ENCODE results near the gene PRDM7.

The PRDM7 gene

DNA sequence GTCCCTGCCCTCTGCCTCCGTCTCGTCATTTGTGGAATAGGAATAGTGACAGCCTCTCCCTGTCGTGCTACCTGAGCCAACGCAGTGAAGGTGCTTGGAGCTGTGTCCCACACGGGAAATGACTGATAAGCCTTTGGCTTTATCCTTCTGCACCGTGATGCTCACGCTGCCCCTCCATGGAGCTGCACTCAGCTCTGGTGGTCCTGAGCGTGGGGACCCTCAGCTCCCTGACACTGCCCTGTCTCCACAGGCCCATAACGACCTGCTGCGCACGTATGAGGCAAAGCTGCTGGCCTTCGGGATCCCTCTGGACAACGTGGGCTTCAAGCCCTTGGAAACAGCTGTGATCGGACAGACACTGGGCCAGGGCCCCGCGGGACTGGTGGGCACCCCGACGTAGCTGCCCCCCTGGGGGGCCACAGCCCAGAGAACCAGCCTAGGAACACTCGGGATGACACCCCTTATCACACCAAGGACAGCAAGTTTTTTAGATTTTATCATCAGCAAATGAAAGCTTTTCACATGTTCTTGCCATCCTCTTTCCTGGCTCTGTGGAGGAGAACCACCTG, 34.1 kb downstream of the PRDM7 start:
- in situ Hi-C loops (cut with MboI; ENCODE audit: low pct_unique_long_range_greater_than_20kb, low sequenced_read_pairs): no loop called here
- DNase-seq: no peak

DNA sequence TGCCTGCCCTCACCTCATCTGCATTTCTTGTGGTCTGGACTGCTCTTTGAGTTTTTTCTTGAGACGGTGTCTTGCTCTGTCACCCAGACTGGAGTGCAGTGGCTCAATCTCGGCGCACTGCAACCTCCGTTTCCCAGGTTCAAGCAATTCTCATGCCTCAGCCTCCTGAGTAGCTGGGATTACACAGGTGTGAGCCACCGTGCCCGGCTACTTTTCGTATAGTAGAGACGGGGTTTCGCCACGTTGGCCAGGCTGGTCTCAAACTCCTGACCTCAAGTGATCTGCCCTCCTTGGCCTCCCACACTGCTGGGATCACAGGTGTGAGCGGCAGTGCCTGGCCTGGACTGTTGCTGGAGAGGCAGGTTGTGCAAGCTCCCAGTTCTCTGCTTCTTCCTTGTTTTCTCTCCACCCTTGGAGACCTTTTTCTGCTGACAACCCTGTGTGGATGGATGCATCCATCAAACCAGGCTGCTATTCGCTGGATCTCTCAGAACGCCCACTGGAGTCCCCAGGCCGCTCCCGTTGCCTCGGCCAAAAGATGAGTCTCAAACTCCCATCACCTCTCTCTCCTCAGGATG, 35.1 kb downstream of the PRDM7 start:
- in situ Hi-C loops (cut with MboI; ENCODE audit: low pct_unique_long_range_greater_than_20kb, low sequenced_read_pairs): no loop called here
- no peak for DNase-seq

GRCh38 chr16:90040152-90041023, 36.7 kb downstream of the PRDM7 start:
- in situ Hi-C loops (cut with MboI; ENCODE audit: low pct_unique_long_range_greater_than_20kb, low sequenced_read_pairs): no loop called here
- no peak for DNase-seq

DNA sequence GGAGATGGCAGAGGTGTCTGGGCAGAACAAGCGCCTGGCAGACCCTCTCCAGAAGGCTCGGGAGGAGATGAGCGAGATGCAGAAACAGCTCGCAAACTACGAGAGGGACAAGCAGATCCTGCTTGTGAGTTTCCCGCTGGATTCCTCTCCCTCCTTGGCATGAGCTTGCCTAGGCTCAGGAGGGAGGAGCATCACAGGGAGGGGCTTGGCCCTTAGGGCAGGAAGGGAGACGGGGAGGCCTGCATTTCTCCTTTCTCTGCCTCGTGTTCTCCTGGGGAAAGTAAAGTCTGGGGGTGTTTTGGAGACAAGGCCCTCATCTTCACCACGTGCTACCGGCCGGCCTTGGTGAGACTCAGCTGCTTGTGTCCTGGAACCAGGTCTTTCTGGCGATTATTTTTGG, 39.9 kb downstream of the PRDM7 start:
- in situ Hi-C loops (cut with MboI; ENCODE audit: low pct_unique_long_range_greater_than_20kb, low sequenced_read_pairs): no loop called here
- no peak for DNase-seq

- no peak for DNase-seq
- in situ Hi-C loops (cut with MboI; ENCODE audit: low pct_unique_long_range_greater_than_20kb, low sequenced_read_pairs): no loop called here
Measured at GRCh38 chr16:90035902-90036301, 41.2 kb downstream of the PRDM7 start.

GRCh38 chr16:90034504-90034903, 42.6 kb downstream of the PRDM7 start:
- in situ Hi-C loops (cut with MboI; ENCODE audit: low pct_unique_long_range_greater_than_20kb, low sequenced_read_pairs): no loop called here
- no peak for DNase-seq

DNA sequence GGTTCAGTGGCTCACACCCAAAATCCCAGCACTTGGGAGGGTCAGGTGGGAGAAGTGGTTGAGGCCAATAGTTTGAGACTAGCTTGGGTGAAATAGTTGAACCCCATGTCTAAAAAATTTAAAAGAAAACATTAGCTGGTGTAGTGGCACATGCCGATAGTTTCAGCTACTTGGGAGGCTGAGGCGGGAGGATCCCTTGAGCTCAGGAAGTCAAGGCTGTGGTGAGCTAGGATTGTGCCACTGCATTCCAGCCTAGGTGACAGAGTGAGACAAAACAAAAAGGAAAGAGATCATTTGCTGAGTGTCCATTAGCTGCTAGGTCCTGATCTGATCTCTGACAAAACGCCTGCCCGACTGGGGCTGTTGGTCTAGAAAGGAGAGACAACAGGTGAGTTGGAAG, 43.7 kb downstream of the PRDM7 start:
- in situ Hi-C loops (cut with MboI; ENCODE audit: low pct_unique_long_range_greater_than_20kb, low sequenced_read_pairs): no loop called here
- no peak for DNase-seq

- in situ Hi-C loops (cut with MboI; ENCODE audit: low pct_unique_long_range_greater_than_20kb, low sequenced_read_pairs): no loop called here
- peak; percentile 30 for DNase-seq
Measured at GRCh38 chr16:90032674-90033331, 44.3 kb downstream of the PRDM7 start.

GRCh38 chr16:90031931-90032673, 45.0 kb downstream of the PRDM7 start:
- peak; percentile 28 for DNase-seq
- in situ Hi-C loops (cut with MboI; ENCODE audit: low pct_unique_long_range_greater_than_20kb, low sequenced_read_pairs): no loop called here

DNA sequence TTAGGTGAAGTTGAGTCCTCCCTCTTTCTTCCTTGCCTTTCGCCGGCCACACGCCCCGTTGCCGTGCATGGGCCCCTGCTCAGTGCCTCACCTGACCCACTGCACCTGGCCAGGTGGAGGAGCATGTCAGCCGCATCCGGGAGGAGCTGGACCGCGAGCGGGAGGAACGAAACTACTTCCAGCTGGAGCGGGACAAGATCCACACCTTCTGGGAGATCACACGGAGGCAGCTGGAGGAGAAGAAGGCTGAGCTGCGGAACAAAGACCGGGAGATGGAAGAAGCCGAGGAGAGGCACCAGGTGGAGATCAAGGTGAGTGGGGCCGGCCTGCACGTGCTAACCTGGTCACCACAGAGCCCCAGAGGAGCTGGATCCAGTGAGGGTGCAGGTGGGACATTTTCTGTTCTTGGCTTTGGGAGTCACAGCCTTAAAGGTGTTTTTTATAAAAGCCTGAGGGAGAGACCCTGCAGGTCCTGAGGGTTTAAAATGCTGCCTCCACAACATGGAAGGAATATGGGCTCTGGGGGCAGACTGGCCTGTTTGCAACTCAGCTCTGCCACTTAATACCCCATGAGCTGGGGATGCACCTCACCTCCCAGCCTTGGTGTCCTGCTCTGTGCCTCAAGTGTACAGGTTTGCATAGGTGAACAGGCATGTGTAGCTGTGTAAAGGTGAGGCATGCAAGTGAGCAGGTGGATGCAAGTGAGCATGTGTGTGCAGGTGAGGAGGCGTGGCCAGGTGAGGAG, 45.8 kb downstream of the PRDM7 start:
- in situ Hi-C loops (cut with MboI; ENCODE audit: low pct_unique_long_range_greater_than_20kb, low sequenced_read_pairs): no loop called here
- DNase-seq: peak; percentile 20

- in situ Hi-C loops (cut with MboI; ENCODE audit: low pct_unique_long_range_greater_than_20kb, low sequenced_read_pairs): no loop called here
- DNase-seq: no peak
Measured at GRCh38 chr16:90028985-90029384, 48.1 kb downstream of the PRDM7 start.

DNA sequence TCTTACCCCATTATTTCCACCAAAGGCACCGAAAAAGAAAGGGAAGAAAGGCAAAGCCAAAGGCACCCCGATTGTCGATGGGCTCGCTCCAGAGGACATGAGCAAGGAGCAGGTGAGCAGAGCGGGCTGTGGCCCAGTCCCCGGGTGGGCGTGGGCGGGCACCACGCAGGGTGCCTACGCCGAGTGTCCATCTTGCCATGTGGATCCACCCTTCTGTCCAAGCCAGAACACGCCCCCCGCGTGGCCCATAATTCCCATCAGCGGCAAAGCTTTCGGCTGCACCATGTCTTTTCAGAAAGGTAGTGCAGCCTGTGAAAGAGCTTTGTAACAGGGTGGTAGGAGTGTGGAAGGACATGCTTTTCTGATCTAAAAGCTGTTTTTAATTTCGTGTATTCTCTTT, 49.5 kb downstream of the PRDM7 start:
- in situ Hi-C loops (cut with MboI; ENCODE audit: low pct_unique_long_range_greater_than_20kb, low sequenced_read_pairs): no loop called here
- no peak for DNase-seq

DNA sequence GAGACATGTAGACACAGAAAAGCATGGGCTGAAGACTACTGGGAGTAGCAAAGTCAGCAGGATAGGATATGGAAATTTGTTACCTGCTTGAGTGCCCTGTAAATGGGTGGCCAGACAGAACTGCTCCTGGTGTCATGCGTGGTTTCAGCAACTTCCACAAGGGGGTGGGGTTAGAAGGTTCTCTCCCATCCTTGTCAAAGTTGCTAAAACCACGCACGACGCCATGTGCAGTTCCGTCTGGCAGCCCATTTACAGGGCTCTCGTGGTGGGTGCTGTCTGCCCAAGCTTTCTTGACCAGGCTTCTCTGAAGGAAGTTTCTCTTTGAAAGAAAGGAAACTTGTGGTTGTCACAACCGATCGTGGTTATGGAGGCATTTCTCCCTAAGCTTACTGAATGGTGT, 51.0 kb downstream of the PRDM7 start:
- peak; percentile 58 for DNase-seq
- in situ Hi-C loops (cut with MboI; ENCODE audit: low pct_unique_long_range_greater_than_20kb, low sequenced_read_pairs): no loop called here

DNA sequence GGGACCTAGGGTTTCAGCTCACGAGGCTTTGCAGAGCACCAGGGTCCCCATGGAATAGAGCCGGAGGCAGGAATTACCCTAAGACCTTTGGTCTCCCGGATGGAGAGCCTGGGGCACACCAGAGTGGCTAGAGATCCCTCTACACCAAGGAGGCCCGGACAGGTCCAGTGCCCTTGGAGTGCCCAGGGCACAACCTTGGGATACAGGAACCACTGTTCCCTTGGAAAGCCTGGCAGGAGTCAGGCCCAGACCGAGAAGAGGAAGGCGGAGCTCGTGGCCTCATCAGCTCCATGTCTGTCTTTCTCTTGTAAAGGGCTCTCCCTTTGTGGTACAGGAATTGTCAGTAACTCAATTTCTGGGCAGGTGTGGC, 54.1 kb downstream of the PRDM7 start:
- DNase-seq: no peak
- in situ Hi-C loops (cut with MboI; ENCODE audit: low pct_unique_long_range_greater_than_20kb, low sequenced_read_pairs): no loop called here

DNA sequence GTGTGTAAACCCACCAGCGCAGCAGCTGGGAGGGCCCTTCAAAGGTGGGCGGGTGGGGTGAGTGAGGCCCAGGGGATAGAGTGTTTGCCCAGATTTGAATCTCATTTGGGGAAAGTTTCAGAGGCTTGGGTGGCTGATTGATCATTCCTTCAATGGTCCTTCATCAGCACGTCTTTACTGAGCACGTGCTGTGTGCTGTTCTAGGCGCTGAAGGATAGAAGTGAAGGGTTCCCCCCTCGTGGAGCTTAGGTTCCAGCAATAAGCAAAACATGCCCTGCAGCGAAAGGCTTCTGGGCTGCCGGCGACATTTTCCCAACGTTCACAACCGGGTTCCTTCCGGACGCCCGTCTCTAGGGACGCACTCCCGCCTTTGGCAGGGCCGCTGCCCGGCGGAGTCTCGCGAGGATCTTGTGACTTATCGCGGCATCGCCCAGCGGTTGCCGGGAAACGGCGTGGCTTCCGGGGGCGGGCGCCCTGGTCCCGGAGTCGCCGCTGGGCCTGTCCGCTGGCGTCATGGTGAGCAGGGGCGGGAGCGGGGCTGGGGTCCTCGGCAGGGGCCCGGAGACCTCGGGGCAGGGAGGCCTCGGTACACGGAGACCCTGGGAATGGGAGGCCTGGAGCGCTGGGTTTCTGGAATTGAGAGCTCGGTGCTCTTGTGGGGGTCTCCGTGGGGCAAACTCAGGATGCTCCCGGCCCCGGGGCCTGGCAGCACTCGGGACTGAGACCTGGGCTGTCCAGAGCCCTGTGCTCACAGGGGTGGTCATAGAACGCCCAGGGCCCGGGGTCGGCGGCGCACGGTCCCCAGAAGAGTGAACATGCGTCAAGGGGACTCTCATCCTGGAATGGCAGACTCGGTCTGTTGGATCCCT, 54.7 kb downstream of the PRDM7 start:
- in situ Hi-C loops (cut with MboI; ENCODE audit: low pct_unique_long_range_greater_than_20kb, low sequenced_read_pairs): no loop called here
- peak; percentile 80 for DNase-seq

DNA sequence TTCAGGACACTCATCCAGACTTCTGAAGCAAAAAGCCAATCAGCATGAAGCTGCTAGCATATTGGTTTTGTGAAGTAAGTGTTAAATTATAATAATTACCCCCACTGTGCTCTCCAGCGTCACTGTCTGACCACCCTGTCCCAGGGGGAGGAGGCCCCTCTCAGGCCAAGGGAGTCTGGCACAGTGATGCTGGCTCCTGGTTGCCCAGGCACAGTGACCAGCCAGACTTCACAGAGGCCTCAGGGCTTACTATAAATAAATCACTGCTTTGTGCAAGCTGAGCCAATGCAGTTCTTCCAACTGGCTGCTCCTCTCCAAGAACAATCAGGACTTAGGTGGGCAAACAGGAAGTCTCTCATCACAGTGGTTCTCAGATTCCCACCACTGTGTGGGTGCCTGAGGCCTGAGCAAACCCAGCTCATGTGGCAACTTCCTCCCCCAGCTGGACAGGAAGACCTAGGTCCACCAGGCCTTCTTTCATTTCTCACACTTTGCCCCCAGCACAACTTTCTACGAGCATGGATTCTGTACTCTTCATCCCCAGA, 56.2 kb downstream of the PRDM7 start:
- peak; percentile 21 for DNase-seq
- in situ Hi-C loops (cut with MboI; ENCODE audit: low pct_unique_long_range_greater_than_20kb, low sequenced_read_pairs): no loop called here

DNA sequence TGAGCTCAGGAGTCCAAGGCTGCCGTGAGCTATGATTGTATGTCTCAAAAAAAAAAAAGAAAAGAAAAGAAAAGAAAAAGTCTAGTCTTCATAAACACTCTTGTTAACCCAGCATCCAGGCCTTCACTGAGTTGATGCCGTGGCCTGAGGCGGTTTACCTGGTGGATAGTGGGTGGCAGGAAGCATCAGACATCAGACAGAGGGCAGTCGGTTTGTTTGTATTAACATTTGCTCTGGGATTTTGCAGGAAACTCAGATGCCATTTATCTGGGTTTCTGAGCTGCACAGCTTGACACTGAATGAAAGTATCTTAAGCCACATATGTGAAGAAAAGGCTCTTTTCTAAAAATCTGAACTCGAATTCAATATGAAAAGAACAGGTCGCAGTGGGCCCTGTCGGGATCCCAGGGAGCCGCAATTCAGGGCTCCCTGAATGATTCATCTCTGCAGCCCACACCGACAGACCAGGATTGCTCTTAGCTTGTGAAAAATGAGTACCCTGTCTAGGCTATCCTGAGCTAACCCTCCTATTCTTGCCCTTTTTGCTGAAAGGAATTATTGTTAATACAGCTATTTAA, 56.8 kb downstream of the PRDM7 start:
- in situ Hi-C loops (cut with MboI; ENCODE audit: low pct_unique_long_range_greater_than_20kb, low sequenced_read_pairs): no loop called here
- no peak for DNase-seq
